Measurements from ENCODE around the gene PYCARD. TPM values are rescaled to one million over a fixed set of nuclear protein-coding genes. Genes with fewer than 3 reads are reported as not detected.

Gene PYCARD
- polyA plus RNA-seq, 1 donor (not counting 4 experiments of a cell fraction or from before 2014, with no cell fraction given), result 58.1 TPM

DNA sequence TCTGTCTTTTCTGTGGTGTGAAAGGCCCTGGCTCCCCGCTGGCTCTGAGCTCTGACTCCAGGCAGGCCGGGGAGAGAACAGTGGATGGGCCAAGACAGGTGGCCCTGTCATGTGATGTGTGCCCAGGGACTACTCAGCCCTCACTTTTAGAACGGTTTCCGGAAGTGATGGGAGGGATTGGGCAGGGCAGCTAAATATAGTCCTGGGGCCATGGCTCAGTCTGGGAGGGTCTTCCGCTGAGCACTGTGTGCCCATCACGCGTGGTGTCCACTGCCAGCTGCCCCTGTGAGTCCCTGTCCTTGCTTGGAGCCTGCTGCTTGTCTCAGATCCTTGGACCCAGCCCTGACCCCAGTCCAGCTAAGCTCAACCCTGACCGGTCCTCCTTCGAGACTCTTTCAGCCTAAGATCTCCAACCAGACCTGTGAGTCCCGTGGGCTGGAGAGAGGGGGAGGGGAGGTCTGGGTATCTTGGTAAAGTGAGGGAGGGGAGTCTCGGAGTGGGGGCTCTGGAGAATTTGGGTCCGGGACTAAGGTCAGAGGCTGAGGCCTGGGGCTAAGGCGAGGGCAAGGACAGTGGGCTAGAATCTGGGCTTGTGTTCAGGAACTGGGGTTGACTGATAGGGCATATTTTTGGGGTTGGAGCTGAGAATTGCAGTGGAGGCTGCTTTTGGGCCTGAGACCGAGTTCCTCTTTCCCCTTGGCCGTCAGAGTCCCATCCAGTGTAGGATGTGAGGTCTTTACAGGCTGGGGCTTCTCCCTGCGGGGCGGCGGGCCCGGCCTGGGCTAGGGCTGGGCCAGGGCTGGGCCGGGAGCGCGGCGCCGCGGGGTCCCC lies 11.5 kb upstream of the PYCARD start, which contains the start of gene TRIM72:
Gene TRIM72, plus strand, starts transcription at position 243 of the 831 bp plus-strand sequence. CDS start 620 bp downstream, outside the sequence.
- DNase-seq (ENCODE audit: low read depth, low spot score), result no peak
- dilution Hi-C loops (cut with MboI; ENCODE audit: extremely low pct_ligation_motif_present, low sequenced_read_pairs), result no loop called here
- TF ChIP-seq EZH2 (IDR thresholded peaks at IDR 0.05; ENCODE audit: low read length), result no peak
- TF ChIP-seq, protein P1, sequence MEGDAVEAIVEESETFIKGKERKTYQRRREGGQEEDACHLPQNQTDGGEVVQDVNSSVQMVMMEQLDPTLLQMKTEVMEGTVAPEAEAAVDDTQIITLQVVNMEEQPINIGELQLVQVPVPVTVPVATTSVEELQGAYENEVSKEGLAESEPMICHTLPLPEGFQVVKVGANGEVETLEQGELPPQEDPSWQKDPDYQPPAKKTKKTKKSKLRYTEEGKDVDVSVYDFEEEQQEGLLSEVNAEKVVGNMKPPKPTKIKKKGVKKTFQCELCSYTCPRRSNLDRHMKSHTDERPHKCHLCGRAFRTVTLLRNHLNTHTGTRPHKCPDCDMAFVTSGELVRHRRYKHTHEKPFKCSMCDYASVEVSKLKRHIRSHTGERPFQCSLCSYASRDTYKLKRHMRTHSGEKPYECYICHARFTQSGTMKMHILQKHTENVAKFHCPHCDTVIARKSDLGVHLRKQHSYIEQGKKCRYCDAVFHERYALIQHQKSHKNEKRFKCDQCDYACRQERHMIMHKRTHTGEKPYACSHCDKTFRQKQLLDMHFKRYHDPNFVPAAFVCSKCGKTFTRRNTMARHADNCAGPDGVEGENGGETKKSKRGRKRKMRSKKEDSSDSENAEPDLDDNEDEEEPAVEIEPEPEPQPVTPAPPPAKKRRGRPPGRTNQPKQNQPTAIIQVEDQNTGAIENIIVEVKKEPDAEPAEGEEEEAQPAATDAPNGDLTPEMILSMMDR (optimal IDR thresholded peaks at IDR 0.05 in 1 of 3, IDR thresholded peaks at IDR 0.05 in 1 of 3, conservative IDR thresholded peaks at IDR 0.05 in 1 of 3; ENCODE audit: extremely low read depth in 1 of 3, insufficient read depth in 2 of 3, low read length in 3 of 3), result no peak
- Histone ChIP-seq H3K79me2 (ENCODE audit: control insufficient read depth, insufficient read depth, low read length) (no peaks in the 10 kb centered on the region), H3K9me1 (ENCODE audit: control insufficient read depth, extremely low read depth, insufficient read depth, low read length) (no peaks in the 10 kb centered on the region), H3K9me3 (ENCODE audit: control insufficient read depth, low read depth, low read length) (no peaks in the 10 kb centered on the region), H3K4me3 (ENCODE audit: control insufficient read depth in 2 of 3, extremely low read depth in 1 of 3, insufficient read depth in 2 of 3, low read depth in 1 of 3, low read length in 3 of 3) (no peak within 1 kb of the TSS), H3K4me1 (ENCODE audit: control insufficient read depth, extremely low read depth, insufficient read depth, low read length) (peaks cover 9% of the 10 kb centered on the region), H3K36me3 (ENCODE audit: control insufficient read depth in 2 of 2, extremely low read depth in 1 of 2, insufficient read depth in 2 of 2, low read length in 2 of 2) (no peaks in the 10 kb centered on the region), H3K27me3 (ENCODE audit: control insufficient read depth, extremely low read depth, insufficient read depth, low read length) (peaks cover 48% of the 10 kb centered on the region), H3K4me2 (ENCODE audit: control insufficient read depth, extremely low read depth, insufficient read depth, low read depth, low read length) (peak within 1 kb of the TSS; percentile 74), H3K9ac (ENCODE audit: control insufficient read depth, extremely low read depth, insufficient read depth, low read length) (no peak within 1 kb of the TSS), H2AFZ (ENCODE audit: control insufficient read depth, low read length) (no peak within 1 kb of the TSS), H3K27ac (ENCODE audit: control insufficient read depth, insufficient read depth, low read length) (no peak within 1 kb of the TSS), H4K20me1 (ENCODE audit: control insufficient read depth, extremely low read depth, insufficient read depth, low read length) (no peaks in the 10 kb centered on the region)
- FAIRE-seq, result no peak

DNA sequence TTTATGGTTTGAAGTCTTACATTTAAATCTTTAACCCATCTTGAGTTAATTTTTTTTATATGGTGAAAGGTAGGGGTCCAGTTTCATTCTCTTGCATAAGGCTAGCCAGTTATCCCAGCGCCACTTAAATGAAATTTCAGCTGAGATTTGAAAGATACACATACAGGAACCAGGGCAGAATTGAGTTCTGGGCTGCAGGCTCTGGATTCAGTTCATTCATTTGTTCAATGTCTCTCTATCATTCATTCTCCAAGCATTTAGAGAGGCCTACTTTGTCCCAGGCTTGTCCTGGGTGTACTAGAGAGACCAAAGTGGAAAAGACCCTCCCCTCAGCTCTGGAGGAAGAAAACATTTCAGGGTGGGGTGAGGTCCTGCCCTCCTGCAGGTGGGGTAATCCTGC lies 10.8 kb upstream of the PYCARD start:
- TF ChIP-seq, protein P1 (optimal IDR thresholded peaks at IDR 0.05 in 1 of 3, IDR thresholded peaks at IDR 0.05 in 1 of 3, conservative IDR thresholded peaks at IDR 0.05 in 1 of 3; ENCODE audit: extremely low read depth in 1 of 3, insufficient read depth in 2 of 3, low read length in 3 of 3), result no peak
- no peak for TF ChIP-seq EZH2 (IDR thresholded peaks at IDR 0.05; ENCODE audit: low read length)
- FAIRE-seq, result no peak

More for the DNA sequence above, 10.8 kb upstream of the PYCARD start:
- Histone ChIP-seq H3K9me3 (ENCODE audit: control insufficient read depth, low read depth, low read length) (no peaks in the 10 kb centered on the region), H3K9me1 (ENCODE audit: control insufficient read depth, extremely low read depth, insufficient read depth, low read length) (no peaks in the 10 kb centered on the region), H4K20me1 (ENCODE audit: control insufficient read depth, extremely low read depth, insufficient read depth, low read length) (no peaks in the 10 kb centered on the region), H3K79me2 (ENCODE audit: control insufficient read depth, insufficient read depth, low read length) (no peaks in the 10 kb centered on the region), H3K4me2 (ENCODE audit: control insufficient read depth, extremely low read depth, insufficient read depth, low read depth, low read length) (no peak overlapping the region), H2AFZ (ENCODE audit: control insufficient read depth, low read length) (no peak overlapping the region), H3K27ac (ENCODE audit: control insufficient read depth, insufficient read depth, low read length) (no peak overlapping the region), H3K27me3 (ENCODE audit: control insufficient read depth, extremely low read depth, insufficient read depth, low read length) (peaks cover 48% of the 10 kb centered on the region), H3K4me3 (ENCODE audit: control insufficient read depth in 2 of 3, extremely low read depth in 1 of 3, insufficient read depth in 2 of 3, low read depth in 1 of 3, low read length in 3 of 3) (no peak overlapping the region), H3K4me1 (ENCODE audit: control insufficient read depth, extremely low read depth, insufficient read depth, low read length) (peaks cover 9% of the 10 kb centered on the region), H3K9ac (ENCODE audit: control insufficient read depth, extremely low read depth, insufficient read depth, low read length) (no peak overlapping the region), H3K36me3 (ENCODE audit: control insufficient read depth in 2 of 2, extremely low read depth in 1 of 2, insufficient read depth in 2 of 2, low read length in 2 of 2) (no peaks in the 10 kb centered on the region)
- dilution Hi-C loops (cut with MboI; ENCODE audit: extremely low pct_ligation_motif_present, low sequenced_read_pairs), result no loop called here
- DNase-seq (ENCODE audit: low read depth, low spot score), result no peak

Data from keratinocyte (primary cell).